Adipocyte (in vitro differentiated cells): Measurements from ENCODE around the gene E2F3.

ENCODE experiments used
- DNase-seq: peaks from one replicate; pipeline ENCODE4 v3.0.0-alpha.2; 2015; ENCODE audit warnings: low read depth
- H3K27me3 ChIP-seq: replicated peaks from 2 replicates; pipeline ENCODE4 v1.7.0; 2013; ENCODE audit warnings: mild to moderate bottlenecking, low read length, moderate library complexity; ENCODE audit not compliant: control insufficient read depth, insufficient read depth
- H3K36me3 ChIP-seq: 2 replicates; pipeline ENCODE4 v1.7.0; 2013; ENCODE audit warnings: low read length, mild to moderate bottlenecking, moderate library complexity; ENCODE audit not compliant: control insufficient read depth, insufficient read depth, severe bottlenecking
- H3K4me1 ChIP-seq: 2 replicates; pipeline ENCODE4 v1.7.0; 2013; ENCODE audit warnings: mild to moderate bottlenecking, low read length, moderate library complexity; ENCODE audit not compliant: control insufficient read depth, insufficient read depth
- H3K4me3 ChIP-seq: 2 replicates; pipeline ENCODE4 v1.7.0; 2013; ENCODE audit warnings: mild to moderate bottlenecking, low read length, moderate library complexity
- H3K9ac ChIP-seq: 2 replicates; pipeline ENCODE4 v1.7.0; 2013; ENCODE audit warnings: mild to moderate bottlenecking, low read length, moderate library complexity
- H3K9me3 ChIP-seq: 2 replicates; pipeline ENCODE4 v1.7.0; 2013; ENCODE audit warnings: mild to moderate bottlenecking, low read length, moderate library complexity; ENCODE audit not compliant: control insufficient read depth

Gene E2F3

GRCh38 chr6:20414711-20415110, 13.0 kb downstream of the E2F3 start:
- no peak overlapping the region for H3K4me3 ChIP-seq
- no peaks in the 10 kb centered on the region for H3K36me3 ChIP-seq
- H3K27me3 ChIP-seq, result no peaks in the 10 kb centered on the region
- H3K9me3 ChIP-seq, result no peaks in the 10 kb centered on the region
- no peak overlapping the region for H3K9ac ChIP-seq
- DNase-seq, result no peak
- H3K4me1 ChIP-seq, result no peaks in the 10 kb centered on the region

GRCh38 chr6:20415304-20415703, 13.6 kb downstream of the E2F3 start:
- Histone ChIP-seq H3K36me3 (no peaks in the 10 kb centered on the region), H3K4me1 (no peaks in the 10 kb centered on the region), H3K9me3 (no peaks in the 10 kb centered on the region), H3K9ac (no peak overlapping the region), H3K4me3 (no peak overlapping the region), H3K27me3 (no peaks in the 10 kb centered on the region)
- no peak for DNase-seq

GRCh38 chr6:20415712-20416454, 14.2 kb downstream of the E2F3 start:
- H3K4me3 ChIP-seq, result no peak overlapping the region
- H3K36me3 ChIP-seq, result no peaks in the 10 kb centered on the region
- no peaks in the 10 kb centered on the region for H3K27me3 ChIP-seq
- no peak overlapping the region for H3K9ac ChIP-seq
- DNase-seq, result no peak
- no peaks in the 10 kb centered on the region for H3K9me3 ChIP-seq
- no peaks in the 10 kb centered on the region for H3K4me1 ChIP-seq

GRCh38 chr6:20416567-20417345, 15.1 kb downstream of the E2F3 start:
- Histone ChIP-seq H3K36me3 (peaks cover 1% of the 10 kb centered on the region), H3K9ac (no peak overlapping the region), H3K4me1 (no peaks in the 10 kb centered on the region), H3K4me3 (no peak overlapping the region), H3K9me3 (no peaks in the 10 kb centered on the region), H3K27me3 (no peaks in the 10 kb centered on the region)
- no peak for DNase-seq

- H3K9me3 ChIP-seq, result no peaks in the 10 kb centered on the region
- no peaks in the 10 kb centered on the region for H3K4me1 ChIP-seq
- no peak overlapping the region for H3K9ac ChIP-seq
- H3K27me3 ChIP-seq, result no peaks in the 10 kb centered on the region
- peaks cover 6% of the 10 kb centered on the region for H3K36me3 ChIP-seq
- no peak for DNase-seq
- H3K4me3 ChIP-seq, result no peak overlapping the region
Observed at GRCh38 chr6:20417819-20418218, 16.1 kb downstream of the E2F3 start.

GRCh38 chr6:20426177-20427082, 24.8 kb downstream of the E2F3 start:
- Histone ChIP-seq H3K36me3 (peaks cover 15% of the 10 kb centered on the region), H3K4me3 (no peak overlapping the region), H3K9ac (no peak overlapping the region), H3K9me3 (no peaks in the 10 kb centered on the region), H3K27me3 (no peaks in the 10 kb centered on the region), H3K4me1 (peaks cover 5% of the 10 kb centered on the region)
- DNase-seq, result peak; percentile 14

- H3K4me3 ChIP-seq, result no peak overlapping the region
- peaks cover 5% of the 10 kb centered on the region for H3K4me1 ChIP-seq
- H3K36me3 ChIP-seq, result peaks cover 13% of the 10 kb centered on the region
- H3K9me3 ChIP-seq, result no peaks in the 10 kb centered on the region
- H3K9ac ChIP-seq, result no peak overlapping the region
- H3K27me3 ChIP-seq, result no peaks in the 10 kb centered on the region
- DNase-seq, result no peak
Observed at GRCh38 chr6:20427856-20428255, 26.2 kb downstream of the E2F3 start.

- H3K4me1 ChIP-seq, result no peaks in the 10 kb centered on the region
- H3K36me3 ChIP-seq, result peaks cover 23% of the 10 kb centered on the region
- H3K9ac ChIP-seq, result no peak overlapping the region
- H3K27me3 ChIP-seq, result no peaks in the 10 kb centered on the region
- no peak overlapping the region for H3K4me3 ChIP-seq
- DNase-seq, result no peak
- no peaks in the 10 kb centered on the region for H3K9me3 ChIP-seq
Observed at GRCh38 chr6:20432692-20433091, 31.0 kb downstream of the E2F3 start.

- no peak for DNase-seq
- H3K9me3 ChIP-seq, result no peaks in the 10 kb centered on the region
- no peak overlapping the region for H3K4me3 ChIP-seq
- H3K9ac ChIP-seq, result no peak overlapping the region
- no peaks in the 10 kb centered on the region for H3K27me3 ChIP-seq
- H3K36me3 ChIP-seq, result peaks cover 22% of the 10 kb centered on the region
- peaks cover 1% of the 10 kb centered on the region for H3K4me1 ChIP-seq
Observed at GRCh38 chr6:20433321-20433720, 31.6 kb downstream of the E2F3 start.

GRCh38 chr6:20433929-20434328, 32.2 kb downstream of the E2F3 start:
- no peaks in the 10 kb centered on the region for H3K9me3 ChIP-seq
- no peak overlapping the region for H3K9ac ChIP-seq
- H3K27me3 ChIP-seq, result no peaks in the 10 kb centered on the region
- H3K4me1 ChIP-seq, result peaks cover 8% of the 10 kb centered on the region
- peaks cover 22% of the 10 kb centered on the region for H3K36me3 ChIP-seq
- no peak overlapping the region for H3K4me3 ChIP-seq
- DNase-seq, result no peak

- no peak overlapping the region for H3K4me3 ChIP-seq
- no peaks in the 10 kb centered on the region for H3K9me3 ChIP-seq
- no peak for DNase-seq
- H3K4me1 ChIP-seq, result peaks cover 13% of the 10 kb centered on the region
- no peaks in the 10 kb centered on the region for H3K27me3 ChIP-seq
- no peak overlapping the region for H3K9ac ChIP-seq
- H3K36me3 ChIP-seq, result peaks cover 22% of the 10 kb centered on the region
Observed at GRCh38 chr6:20434766-20435165, 33.1 kb downstream of the E2F3 start.
